ACHN (cell line): ENCODE results near the gene CNGB1.
"Not testable (repeated sequence)": the region's sequence is repeated elsewhere in the genome, so short reads cannot be mapped to it uniquely, and the experiment has no call there.

Experiments used
- DNase-seq: peaks from one replicate; pipeline ENCODE4 v3.0.0-alpha.2; 2015
- in situ Hi-C: cut with HindIII; loops from 2 replicates; pipeline ENCODE4 v1.10.0; 2017; ENCODE audit warnings: low sequenced_read_pairs, low pct_ligation_motif_present, low pct_unique_long_range_greater_than_20kb

The CNGB1 gene

GRCh38 chr16:57862698-57863433 lies 108.1 kb downstream of the CNGB1 start:
- peak; percentile 84 for DNase-seq
- in situ Hi-C loops: no loop called here

GRCh38 chr16:57859331-57859730 lies 111.6 kb downstream of the CNGB1 start:
- in situ Hi-C loops: no loop called here
- DNase-seq: peak; percentile 72

- no peak for DNase-seq
- in situ Hi-C loops: no loop called here
Observed at GRCh38 chr16:57858635-57859034, 112.3 kb downstream of the CNGB1 start.

GRCh38 chr16:57857991-57858390 lies 112.9 kb downstream of the CNGB1 start:
- in situ Hi-C loops, DNase-seq: not testable (repeated sequence)

GRCh38 chr16:57855188-57855587 lies 115.7 kb downstream of the CNGB1 start:
- in situ Hi-C loops: no loop called here
- DNase-seq: no peak

- in situ Hi-C loops: no loop called here
- no peak for DNase-seq
Observed at GRCh38 chr16:57852189-57852588, 118.7 kb downstream of the CNGB1 start.

GRCh38 chr16:57848181-57848580 lies 122.7 kb downstream of the CNGB1 start:
- no peak for DNase-seq
- in situ Hi-C loops: no loop called here

GRCh38 chr16:57846931-57847330 lies 124.0 kb downstream of the CNGB1 start:
- in situ Hi-C loops, DNase-seq: not testable (repeated sequence)

GRCh38 chr16:57846078-57846697 lies 124.7 kb downstream of the CNGB1 start:
- in situ Hi-C loops: no loop called here

GRCh38 chr16:57845115-57845514 lies 125.8 kb downstream of the CNGB1 start:
- in situ Hi-C loops: no loop called here
- DNase-seq: no peak

More at GRCh38 chr16:57846078-57846697, 124.7 kb downstream of the CNGB1 start:
- no peak for DNase-seq

- in situ Hi-C loops: no loop called here
- DNase-seq: no peak
Observed at GRCh38 chr16:57844416-57845030, 126.4 kb downstream of the CNGB1 start.

- DNase-seq: no peak
- in situ Hi-C loops: no loop called here
Observed at GRCh38 chr16:57843400-57843799, 127.5 kb downstream of the CNGB1 start.

GRCh38 chr16:57842601-57843000 lies 128.3 kb downstream of the CNGB1 start:
- DNase-seq: peak; percentile 42
- in situ Hi-C loops: no loop called here

GRCh38 chr16:57840833-57841232 lies 130.1 kb downstream of the CNGB1 start:
- no peak for DNase-seq
- in situ Hi-C loops: no loop called here

- DNase-seq: no peak
- in situ Hi-C loops: no loop called here
Observed at GRCh38 chr16:57838161-57838560, 132.8 kb downstream of the CNGB1 start.

GRCh38 chr16:57837305-57838125 lies 133.4 kb downstream of the CNGB1 start:
- DNase-seq: no peak
- in situ Hi-C loops: no loop called here

- in situ Hi-C loops: not testable (repeated sequence)
- peak; percentile 88 for DNase-seq
Observed at GRCh38 chr16:57835439-57835838, 135.5 kb downstream of the CNGB1 start.

GRCh38 chr16:57834936-57835335 lies 136.0 kb downstream of the CNGB1 start:
- in situ Hi-C loops: no loop called here
- DNase-seq: peak; percentile 86
